HG03097 (cell line): ENCODE results near the gene SUSD1.

ENCODE experiments used
- ATAC-seq: cut with Tn5 transposase; IDR thresholded peaks from one replicate; pipeline ENCODE4 v1.9.1; 2021; ENCODE audit not compliant: unreplicated experiment, low FRiP score

SUSD1 gene

GRCh38 chr9:111994831-111995458, 180.2 kb downstream of the SUSD1 start:
- peak; percentile 40 for ATAC-seq

GRCh38 chr9:111993319-111993718, 181.8 kb downstream of the SUSD1 start:
- no peak for ATAC-seq

GRCh38 chr9:111992523-111992922, 182.6 kb downstream of the SUSD1 start:
- ATAC-seq: peak; percentile 80

- no peak for ATAC-seq
Measured at GRCh38 chr9:111991179-111991578, 183.9 kb downstream of the SUSD1 start.
